PC-3 (cell line): Measurements from ENCODE around the gene CD2AP. TPM values are rescaled to one million over a fixed set of nuclear protein-coding genes. Genes with fewer than 3 reads are reported as not detected.

Source experiments
- ATAC-seq: fragments of 200-7000 bp; cut with Tn5 transposase; 2 replicates; pipeline ENCODE4 v1.9.1; 2020; ENCODE audit warnings: mild to moderate bottlenecking, moderate library complexity
- BruUV-seq: library from RNA; stranded (reverse); fragments of 400-500 nt; replicated peaks from 2 replicates; lab custom pipeline; 2021; lab: Mats Ljungman, UMichigan
- CTCF ChIA-PET: fragments of 300-600 bp; sonication (Branson Sonifier 250); formaldehyde crosslinking; loops from one replicate; lab custom pipeline; 2022; ENCODE audit warnings: antibody characterized with exemption; lab: Charles Lee
- POLR2A ChIA-PET: fragments of 300-600 bp; sonication (Branson Sonifier 250); formaldehyde crosslinking; loops from one replicate; lab custom pipeline; 2022; ENCODE audit warnings: antibody characterized with exemption; ENCODE audit not compliant: unreplicated experiment; lab: Charles Lee
- DNase-seq: peaks from one replicate; pipeline ENCODE4 v3.0.0-alpha.2; 2015
- H2AFZ ChIP-seq: fragments of 300-600 bp; sonication (generic); 2 replicates; pipeline ENCODE4 v1.6.0; 2016; ENCODE audit warnings: antibody characterized with exemption, low read length
- H3F3A ChIP-seq: fragments of 300-600 bp; sonication (generic); one replicate; pipeline ENCODE4 v1.6.0; 2017; ENCODE audit warnings: antibody characterized with exemption, low read length, control low read depth, mild to moderate bottlenecking; ENCODE audit not compliant: unreplicated experiment
- H3K27ac ChIP-seq: fragments of 300-600 bp; sonication (generic); 2 replicates; pipeline ENCODE4 v1.5.1; 2016; ENCODE audit warnings: mild to moderate bottlenecking, low read length
- H3K27me3 ChIP-seq: fragments of 300-600 bp; sonication (generic); 2 replicates; pipeline ENCODE4 v1.6.1; 2016; ENCODE audit warnings: low read length, mixed read lengths
- H3K36me3 ChIP-seq: fragments of 300-600 bp; sonication (generic); 2 replicates; pipeline ENCODE4 v1.6.1; 2016; ENCODE audit warnings: low read depth, mixed run types, low read length, mixed read lengths
- H3K4me1 ChIP-seq: fragments of 300-600 bp; sonication (generic); 2 replicates; pipeline ENCODE4 v1.5.1; 2016; ENCODE audit warnings: low read length; ENCODE audit not compliant: insufficient read depth
- H3K4me2 ChIP-seq: fragments of 300-600 bp; sonication (generic); 2 replicates; pipeline ENCODE4 v1.6.0; 2016; ENCODE audit warnings: low read length
- H3K4me3 ChIP-seq: fragments of 300-600 bp; sonication (generic); 2 replicates; pipeline ENCODE4 v1.5.1; 2016; ENCODE audit warnings: mild to moderate bottlenecking, low read length, mixed read lengths
- H3K79me2 ChIP-seq: fragments of 300-600 bp; sonication (generic); 2 replicates; pipeline ENCODE4 v1.6.1; 2017; ENCODE audit warnings: low read length, mixed read lengths
- H3K9ac ChIP-seq: fragments of 300-600 bp; sonication (generic); 2 replicates; pipeline ENCODE4 v1.6.0; 2016; ENCODE audit warnings: mild to moderate bottlenecking, low read length
- H3K9me2 ChIP-seq: fragments of 300-600 bp; sonication (generic); replicated peaks from 2 replicates; pipeline ENCODE4 v1.6.1; 2016; ENCODE audit warnings: mixed run types, low read length, mixed read lengths
- H3K9me3 ChIP-seq: fragments of 300-600 bp; sonication (generic); 2 replicates; pipeline ENCODE4 v1.6.1; 2016; ENCODE audit warnings: low read length, mixed read lengths
- H4K20me1 ChIP-seq: fragments of 300-600 bp; sonication (generic); 2 replicates; pipeline ENCODE4 v1.6.1; 2016; ENCODE audit warnings: low read length, mixed read lengths
- CTCF ChIP-seq: fragments of 300-600 bp; sonication (generic); conservative IDR thresholded peaks from 2 replicates; pipeline ENCODE4 v1.5.1; 2017; ENCODE audit warnings: antibody characterized with exemption, low read depth, mild to moderate bottlenecking, low read length
- EZH2 ChIP-seq: fragments of 300-600 bp; sonication (generic); IDR thresholded peaks from one replicate; pipeline ENCODE4 v1.6.1; 2017; ENCODE audit warnings: antibody characterized with exemption, mild to moderate bottlenecking, low read length; ENCODE audit not compliant: unreplicated experiment
- EZH2phosphoT487 ChIP-seq: fragments of 300-600 bp; sonication (generic); IDR thresholded peaks from 2 replicates; pipeline ENCODE4 v1.6.1; 2018; ENCODE audit warnings: mild to moderate bottlenecking, antibody characterized with exemption, low read length, borderline replicate concordance
- intact Hi-C: fragments of 100-400 bp; cut with micrococcal nuclease; formaldehyde crosslinking; loops from 2 replicates; pipeline ENCODE4 v1.9.0; 2023
- total RNA-seq: library from RNA; depleted of rRNA; stranded (reverse); fragments of >200 nt; gene quantifications from 2 replicates; pipeline ENCODE4 v1.2.3, GENCODE V29; 2014

CD2AP gene
- total RNA-seq, 1 experiment from 2014 or later = 16.2 TPM

GRCh38 chr6:47626782-47627181, 149.2 kb downstream of the CD2AP start:
- Histone ChIP-seq H3K79me2 (no peaks in the 10 kb centered on the region), H3K36me3 (no peaks in the 10 kb centered on the region), H3F3A (no peaks in the 10 kb centered on the region), H2AFZ (no peak overlapping the region), H3K9ac (no peak overlapping the region), H3K4me2 (no peak overlapping the region), H3K4me3 (no peak overlapping the region), H3K9me3 (no peaks in the 10 kb centered on the region), H3K9me2 (no peaks in the 10 kb centered on the region), H3K4me1 (peaks cover 4% of the 10 kb centered on the region), H3K27ac (no peak overlapping the region), H4K20me1 (no peaks in the 10 kb centered on the region), H3K27me3 (no peaks in the 10 kb centered on the region)
- BruUV-seq = no TSS peak
- POLR2A ChIA-PET = no interaction called here
- ATAC-seq (no peak), DNase-seq (no peak)
- CTCF ChIA-PET = no interaction called here
- intact Hi-C loops = no loop called here
- TF ChIP-seq CTCF (no peak), EZH2phosphoT487 (no peak), EZH2 (no peak)

GRCh38 chr6:47628448-47629272, 151.1 kb downstream of the CD2AP start:
- H3K9me2 ChIP-seq = no peaks in the 10 kb centered on the region
- H3F3A ChIP-seq = no peaks in the 10 kb centered on the region
- intact Hi-C loops = no loop called here
- POLR2A ChIA-PET = no interaction called here
- H3K36me3 ChIP-seq = no peaks in the 10 kb centered on the region
- H3K4me3 ChIP-seq = no peak overlapping the region
- H3K9ac ChIP-seq = no peak overlapping the region
- H3K9me3 ChIP-seq = no peaks in the 10 kb centered on the region
- H3K27me3 ChIP-seq = no peaks in the 10 kb centered on the region
- ATAC-seq = no peak
- no peaks in the 10 kb centered on the region for H3K79me2 ChIP-seq
- H3K4me1 ChIP-seq = peaks cover 4% of the 10 kb centered on the region
- CTCF ChIA-PET = no interaction called here
- no peak for DNase-seq
- no peak overlapping the region for H3K27ac ChIP-seq
- no peak overlapping the region for H2AFZ ChIP-seq
- TF ChIP-seq EZH2phosphoT487 = no peak
- TF ChIP-seq EZH2 = no peak
- no peak for TF ChIP-seq CTCF
- no TSS peak for BruUV-seq
- no peaks in the 10 kb centered on the region for H4K20me1 ChIP-seq
- H3K4me2 ChIP-seq = no peak overlapping the region

GRCh38 chr6:47629954-47630353, 152.4 kb downstream of the CD2AP start:
- BruUV-seq = no TSS peak
- CTCF ChIA-PET = no interaction called here

More at GRCh38 chr6:47629954-47630353, 152.4 kb downstream of the CD2AP start:
- Histone ChIP-seq H3K9me2 (no peaks in the 10 kb centered on the region), H3K79me2 (no peaks in the 10 kb centered on the region), H3K27ac (no peak overlapping the region), H3K36me3 (no peaks in the 10 kb centered on the region), H3K4me1 (peaks cover 4% of the 10 kb centered on the region), H3K9me3 (no peaks in the 10 kb centered on the region), H3K4me3 (no peak overlapping the region), H3K4me2 (no peak overlapping the region), H3K27me3 (no peaks in the 10 kb centered on the region), H2AFZ (no peak overlapping the region), H3K9ac (no peak overlapping the region), H4K20me1 (no peaks in the 10 kb centered on the region), H3F3A (no peaks in the 10 kb centered on the region)
- ATAC-seq (no peak), DNase-seq (no peak)
- no peak for TF ChIP-seq EZH2
- TF ChIP-seq EZH2phosphoT487 = no peak
- intact Hi-C loops = no loop called here
- POLR2A ChIA-PET = interaction anchor here (0.8 kb wide), 1 partner anchor 15 kb away, joined by 5 read pairs; no protein-coding TSS in a partner anchor
